ENCODE measurements around the gene TRAP1. TPM values are rescaled to one million over a fixed set of nuclear protein-coding genes. Genes with fewer than 3 reads are reported as not detected.

TRAP1 gene
- polyA plus RNA-seq, 1 donor from 2014 or later, result 73.0 TPM

DNA sequence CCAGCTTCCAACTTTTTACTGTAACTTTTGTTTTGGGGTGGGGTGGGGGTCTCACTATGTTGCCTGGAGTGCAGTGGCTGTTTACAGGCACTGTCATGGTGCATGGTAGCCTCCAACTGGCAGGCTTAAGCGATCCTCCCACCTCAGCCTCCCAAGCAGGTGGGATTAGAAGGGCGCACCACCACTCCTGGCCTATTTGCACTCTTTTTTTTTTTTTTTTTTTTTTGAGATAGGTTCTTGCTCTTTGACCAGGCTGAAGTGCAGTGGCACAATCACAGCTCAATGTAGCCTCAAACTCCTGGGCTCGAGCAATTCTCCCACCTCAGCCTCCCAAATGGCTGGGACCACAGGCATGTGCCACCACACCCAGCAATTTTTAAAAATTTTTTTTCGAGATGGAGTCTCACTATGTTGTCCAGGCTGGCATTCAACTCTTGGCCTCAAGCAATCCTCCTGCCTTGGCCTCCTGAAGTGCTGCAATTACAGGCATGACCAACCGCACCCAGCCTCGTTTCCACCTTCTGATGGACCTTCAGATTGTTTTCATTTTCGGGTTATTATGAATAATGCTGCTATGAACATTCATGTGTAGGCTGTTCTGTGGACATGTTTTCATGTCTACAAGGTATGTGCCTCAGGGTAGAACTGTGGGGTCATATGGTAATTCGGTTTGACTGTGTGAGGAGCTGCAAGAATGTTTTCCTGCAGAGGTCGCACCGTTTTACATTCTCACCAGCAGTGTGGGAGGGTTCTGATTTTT is 10.9 kb downstream of the TRAP1 start:
- Histone ChIP-seq H3K4me2 (ENCODE audit: low read length) (no peak overlapping the region), H3K79me2 (replicated peaks; ENCODE audit: insufficient read depth, low read length) (no peaks in the 10 kb centered on the region), H3F3A (ENCODE audit: insufficient read depth, low read length, poor library complexity, severe bottlenecking) (no peaks in the 10 kb centered on the region), H3K9me3 (ENCODE audit: low read length) (no peaks in the 10 kb centered on the region), H3K4me3 (ENCODE audit: low read length) (no peak overlapping the region), H3K36me3 (ENCODE audit: insufficient read depth, low read length) (no peaks in the 10 kb centered on the region), H3K9me2 (ENCODE audit: insufficient read depth, low read length) (no peaks in the 10 kb centered on the region), H3K27me3 (ENCODE audit: insufficient read depth, low read depth, low read length) (no peaks in the 10 kb centered on the region), H3K9ac (ENCODE audit: low read length) (no peak overlapping the region), H2AFZ (ENCODE audit: low read depth, low read length) (no peak overlapping the region), H4K20me1 (ENCODE audit: insufficient read depth) (no peaks in the 10 kb centered on the region), H3K27ac (ENCODE audit: low read length) (no peak overlapping the region)
- TF ChIP-seq, protein P1, sequence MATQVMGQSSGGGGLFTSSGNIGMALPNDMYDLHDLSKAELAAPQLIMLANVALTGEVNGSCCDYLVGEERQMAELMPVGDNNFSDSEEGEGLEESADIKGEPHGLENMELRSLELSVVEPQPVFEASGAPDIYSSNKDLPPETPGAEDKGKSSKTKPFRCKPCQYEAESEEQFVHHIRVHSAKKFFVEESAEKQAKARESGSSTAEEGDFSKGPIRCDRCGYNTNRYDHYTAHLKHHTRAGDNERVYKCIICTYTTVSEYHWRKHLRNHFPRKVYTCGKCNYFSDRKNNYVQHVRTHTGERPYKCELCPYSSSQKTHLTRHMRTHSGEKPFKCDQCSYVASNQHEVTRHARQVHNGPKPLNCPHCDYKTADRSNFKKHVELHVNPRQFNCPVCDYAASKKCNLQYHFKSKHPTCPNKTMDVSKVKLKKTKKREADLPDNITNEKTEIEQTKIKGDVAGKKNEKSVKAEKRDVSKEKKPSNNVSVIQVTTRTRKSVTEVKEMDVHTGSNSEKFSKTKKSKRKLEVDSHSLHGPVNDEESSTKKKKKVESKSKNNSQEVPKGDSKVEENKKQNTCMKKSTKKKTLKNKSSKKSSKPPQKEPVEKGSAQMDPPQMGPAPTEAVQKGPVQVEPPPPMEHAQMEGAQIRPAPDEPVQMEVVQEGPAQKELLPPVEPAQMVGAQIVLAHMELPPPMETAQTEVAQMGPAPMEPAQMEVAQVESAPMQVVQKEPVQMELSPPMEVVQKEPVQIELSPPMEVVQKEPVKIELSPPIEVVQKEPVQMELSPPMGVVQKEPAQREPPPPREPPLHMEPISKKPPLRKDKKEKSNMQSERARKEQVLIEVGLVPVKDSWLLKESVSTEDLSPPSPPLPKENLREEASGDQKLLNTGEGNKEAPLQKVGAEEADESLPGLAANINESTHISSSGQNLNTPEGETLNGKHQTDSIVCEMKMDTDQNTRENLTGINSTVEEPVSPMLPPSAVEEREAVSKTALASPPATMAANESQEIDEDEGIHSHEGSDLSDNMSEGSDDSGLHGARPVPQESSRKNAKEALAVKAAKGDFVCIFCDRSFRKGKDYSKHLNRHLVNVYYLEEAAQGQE (IDR thresholded peaks at IDR 0.05; ENCODE audit: borderline replicate concordance), result no peak
- TF ChIP-seq EZH2 (IDR thresholded peaks at IDR 0.05; ENCODE audit: borderline replicate concordance, insufficient read depth, low read length, poor library complexity, severe bottlenecking) (no peak), TAF1 (IDR thresholded peaks at IDR 0.05; ENCODE audit: low read depth) (no peak), SMC3 (conservative IDR thresholded peaks at IDR 0.05; ENCODE audit: poor library complexity) (no peak), EP300 (conservative IDR thresholded peaks at IDR 0.05; ENCODE audit: poor library complexity, severe bottlenecking) (no peak), RAD21 (conservative IDR thresholded peaks at IDR 0.05) (no peak), POLR2AphosphoS5 (IDR thresholded peaks at IDR 0.05) (no peak), MXI1 (conservative IDR thresholded peaks at IDR 0.05; ENCODE audit: poor library complexity, severe bottlenecking) (no peak), CTCF (IDR thresholded peaks at IDR 0.05; ENCODE audit: poor library complexity, severe bottlenecking) (no peak)

DNA sequence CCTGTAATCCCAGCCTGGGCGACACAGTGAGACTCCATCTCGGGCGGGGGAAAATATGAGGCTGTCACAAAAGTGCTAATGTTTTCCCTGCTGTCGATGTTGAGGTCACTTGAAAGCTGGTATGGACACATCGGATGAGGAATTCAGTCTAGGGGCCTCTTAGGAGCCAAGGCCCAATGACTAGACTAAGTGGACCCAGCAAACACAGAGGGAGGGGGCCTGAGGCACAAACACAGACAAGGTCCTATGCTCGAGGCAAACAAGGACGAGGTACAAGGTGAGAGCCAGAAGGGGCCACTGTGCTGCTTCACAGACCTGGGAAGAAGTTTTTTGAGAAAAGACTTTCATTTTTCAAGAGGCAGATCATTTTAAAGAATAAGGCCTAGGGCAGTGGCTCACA is 15.2 kb downstream of the TRAP1 start:
- H3K27me3 ChIP-seq (ENCODE audit: insufficient read depth, low read depth, low read length), result no peaks in the 10 kb centered on the region
- H2AFZ ChIP-seq (ENCODE audit: low read depth, low read length), result no peak overlapping the region
- H3K9me3 ChIP-seq (ENCODE audit: low read length), result no peaks in the 10 kb centered on the region
- H3K36me3 ChIP-seq (ENCODE audit: insufficient read depth, low read length), result no peaks in the 10 kb centered on the region
- H4K20me1 ChIP-seq (ENCODE audit: insufficient read depth), result no peaks in the 10 kb centered on the region
- H3F3A ChIP-seq (ENCODE audit: insufficient read depth, low read length, poor library complexity, severe bottlenecking), result no peaks in the 10 kb centered on the region
- H3K27ac ChIP-seq (ENCODE audit: low read length), result no peak overlapping the region
- H3K9me2 ChIP-seq (ENCODE audit: insufficient read depth, low read length), result no peaks in the 10 kb centered on the region
- TF ChIP-seq, protein P1 (IDR thresholded peaks at IDR 0.05; ENCODE audit: borderline replicate concordance), result no peak
- no peak for TF ChIP-seq CTCF (IDR thresholded peaks at IDR 0.05; ENCODE audit: poor library complexity, severe bottlenecking)
- no peak overlapping the region for H3K4me3 ChIP-seq (ENCODE audit: low read length)
- H3K4me2 ChIP-seq (ENCODE audit: low read length), result no peak overlapping the region
- H3K9ac ChIP-seq (ENCODE audit: low read length), result no peak overlapping the region
- no peaks in the 10 kb centered on the region for H3K79me2 ChIP-seq (replicated peaks; ENCODE audit: insufficient read depth, low read length)
